PC-9 (cell line): ENCODE results near the gene CLNK.

ENCODE experiments used
- CTCF ChIP-seq: fragments of 200-600 bp; sonication (generic); conservative IDR thresholded peaks from 2 replicates; pipeline ENCODE4 v1.6.1; 2017; ENCODE audit warnings: mixed run types, antibody characterized with exemption, mild to moderate bottlenecking, moderate library complexity
- EZH2 ChIP-seq: fragments of 200-600 bp; sonication (generic); IDR thresholded peaks from 2 replicates; pipeline ENCODE4 v1.8.0; 2017; ENCODE audit warnings: antibody characterized with exemption, low read depth

GRCh38 chr4:10456260-10456594, 228.3 kb downstream of the CLNK start:
- no peak for TF ChIP-seq CTCF
- no peak for TF ChIP-seq EZH2
